Naive thymus-derived CD4-positive, alpha-beta T cell (primary cell): ENCODE measurements around the gene SLCO4A1. TPM values are rescaled to one million over a fixed set of nuclear protein-coding genes. Genes with fewer than 3 reads are reported as not detected.
A peak's percentile ranks its signal among the peaks of the same experiment; 100 is the strongest.

Experiments used
- ATAC-seq: fragments of 150-1000 bp; cut with Tn5 transposase; 2 replicates; pipeline ENCODE4 v1.10.0; 2021; ENCODE audit warnings: mild to moderate bottlenecking, moderate library complexity
- CTCF ChIA-PET: fragments of 350-600 bp; sonication (Branson Sonifier 250); formaldehyde crosslinking; loops from one replicate; lab custom pipeline; 2021; ENCODE audit warnings: antibody characterized with exemption; lab: Charles Lee
- POLR2A ChIA-PET: fragments of 350-600 bp; sonication (Branson Sonifier 250); formaldehyde crosslinking; loops from one replicate; lab custom pipeline; 2021; ENCODE audit warnings: antibody characterized with exemption, inconsistent platforms; lab: Charles Lee
- DNase-seq, 9 donors: peaks; one replicate each; pipeline versions ENCODE4 v3.0.0 to v3.0.0-alpha.2; 2020 to 2022; ENCODE audit warnings: mixed read lengths in 1 of 9
- H3K27ac ChIP-seq: one replicate; pipeline ENCODE4 v1.7.0; 2013; ENCODE audit warnings: mild to moderate bottlenecking, low read depth, low read length, moderate library complexity
- H3K27me3 ChIP-seq, 2 donors: one replicate each; pipeline ENCODE4 v1.7.0; 2013; ENCODE audit warnings: low read length in 2 of 2, mild to moderate bottlenecking in 2 of 2, moderate library complexity in 2 of 2; ENCODE audit not compliant: control insufficient read depth in 2 of 2, insufficient read depth in 2 of 2
- H3K36me3 ChIP-seq, 3 experiments: 1 replicate in 2 of 3; 2 replicates in 1 of 3; pipeline ENCODE4 v1.7.0; 2013; ENCODE audit warnings: low read length in 3 of 3, mild to moderate bottlenecking in 3 of 3, moderate library complexity in 1 of 3; ENCODE audit not compliant: insufficient read depth in 3 of 3, control insufficient read depth in 2 of 3
- H3K4me1 ChIP-seq, 2 donors: one replicate each; pipeline ENCODE4 v1.7.0; 2013; ENCODE audit warnings: low read length in 2 of 2, mild to moderate bottlenecking in 2 of 2, moderate library complexity in 1 of 2; ENCODE audit not compliant: control insufficient read depth in 2 of 2, insufficient read depth in 2 of 2
- H3K4me3 ChIP-seq: 2 replicates; pipeline ENCODE4 v1.7.0; 2013; ENCODE audit warnings: mild to moderate bottlenecking, low read length
- H3K9me3 ChIP-seq, 3 experiments: 1 replicate in 2 of 3; 2 replicates in 1 of 3; pipeline ENCODE4 v1.7.0; 2013; ENCODE audit warnings: low read length in 3 of 3; ENCODE audit not compliant: control insufficient read depth in 2 of 3
- H3K27ac Mint-ChIP-seq, 9 donors: one replicate each; pipeline ENCODE4 v1.8.0; 2020 to 2022; ENCODE audit warnings: mixed read lengths in 9 of 9, mild to moderate bottlenecking in 8 of 9, moderate library complexity in 5 of 9, inconsistent platforms in 2 of 9
- H3K27me3 Mint-ChIP-seq, 5 donors: one replicate each; pipeline ENCODE4 v1.8.0; 2021 to 2022; ENCODE audit warnings: mixed read lengths in 5 of 5, mild to moderate bottlenecking in 1 of 5
- H3K36me3 Mint-ChIP-seq, 5 donors: one replicate each; pipeline ENCODE4 v1.8.0; 2020 to 2022; ENCODE audit warnings: mixed read lengths in 5 of 5, mild to moderate bottlenecking in 3 of 5, inconsistent platforms in 1 of 5
- H3K4me1 Mint-ChIP-seq, 7 donors: one replicate each; pipeline ENCODE4 v1.8.0; 2020 to 2022; ENCODE audit warnings: mixed read lengths in 7 of 7, mild to moderate bottlenecking in 3 of 7, inconsistent platforms in 1 of 7
- H3K4me3 Mint-ChIP-seq, 10 donors: one replicate each; pipeline ENCODE4 v1.8.0; 2020 to 2022; ENCODE audit warnings: mild to moderate bottlenecking in 10 of 10, mixed read lengths in 10 of 10, moderate library complexity in 6 of 10, inconsistent platforms in 2 of 10
- H3K9me3 Mint-ChIP-seq, 11 donors: one replicate each; pipeline ENCODE4 v1.8.0; 2020 to 2022; ENCODE audit warnings: mixed read lengths in 11 of 11, mild to moderate bottlenecking in 4 of 11, inconsistent platforms in 1 of 11, moderate library complexity in 1 of 11
- intact Hi-C, 2 donors: fragments of 100-400 bp; cut with micrococcal nuclease; formaldehyde crosslinking; loops; one replicate each; pipeline ENCODE4 v1.15.1; 2023
- polyA plus RNA-seq, 2 donors: library from polyadenylated mRNA; unstranded; fragments of 300-500 nt; fragmentation: Illumina TruSeq; gene quantifications; one replicate each; pipeline ENCODE4 v1.2.3, GENCODE V29; 2021
- total RNA-seq, 6 experiments: library from RNA in 5 of 6; stranded (reverse) in 5 of 6; gene quantifications; 1 replicate in 5 of 6; 2 replicates in 1 of 6; pipeline ENCODE4 v1.2.3 and lab custom pipeline; 2021 to 2026

The SLCO4A1 gene
- total and polyA plus RNA-seq, 7 experiments from 2014 or later, result 0.36 to 45.5 (median 0.92) TPM

DNA sequence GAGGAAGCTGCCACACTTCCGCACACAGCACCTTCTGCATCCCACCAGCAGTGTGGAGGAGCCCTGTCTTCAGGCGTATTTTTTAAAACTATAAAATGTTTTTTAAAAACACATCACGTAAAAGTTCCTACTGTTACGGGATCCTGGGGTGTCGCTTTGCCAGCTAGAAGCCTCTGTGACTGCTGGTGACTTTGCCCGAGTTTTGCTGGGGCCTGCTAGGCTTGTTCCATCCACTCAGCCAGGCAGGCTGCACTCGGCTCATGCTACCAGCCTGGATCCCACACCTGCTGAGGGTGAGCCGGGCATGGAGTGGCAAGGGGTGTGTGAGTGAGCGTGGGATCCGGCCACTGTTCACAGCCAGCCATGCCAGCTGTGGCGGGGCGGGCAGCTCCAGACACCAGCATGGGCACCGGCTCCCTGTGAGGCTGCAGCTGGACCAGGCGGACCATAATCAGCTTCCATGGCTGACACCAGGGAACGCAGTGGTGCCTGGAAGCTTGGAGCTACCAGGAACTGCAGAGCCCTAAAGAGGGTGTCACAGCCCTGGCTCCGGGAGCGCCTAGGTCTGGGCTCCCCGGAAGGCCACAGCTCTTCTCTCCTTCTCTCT is 12.3 kb upstream of the SLCO4A1 start:
- Histone ChIP-seq H3K27me3 (no peaks in the 10 kb centered on the region), H3K9me3 (no peaks in the 10 kb centered on the region), H3K27ac (no peak overlapping the region), H3K4me3 (no peak overlapping the region), H3K36me3 (no peaks in the 10 kb centered on the region), H3K4me1 (no peaks in the 10 kb centered on the region)
- ChIA-PET CTCF (no interaction called here), POLR2A (no interaction called here)
- H3K27ac Mint-ChIP-seq, result no peak overlapping the region
- ATAC-seq (no peak), DNase-seq (no peak)
- intact Hi-C loops, result no loop called here
- H3K4me3 Mint-ChIP-seq, result no peak overlapping the region
- H3K27me3 Mint-ChIP-seq, result peaks cover 0 to 16% (median 7%) of the 10 kb centered on the region in 5 donors
- H3K4me1 Mint-ChIP-seq, result peaks cover 0 to 16% (median 0%) of the 10 kb centered on the region in 7 donors
- H3K36me3 Mint-ChIP-seq, result no peaks in the 10 kb centered on the region
- H3K9me3 Mint-ChIP-seq, result no peaks in the 10 kb centered on the region

DNA sequence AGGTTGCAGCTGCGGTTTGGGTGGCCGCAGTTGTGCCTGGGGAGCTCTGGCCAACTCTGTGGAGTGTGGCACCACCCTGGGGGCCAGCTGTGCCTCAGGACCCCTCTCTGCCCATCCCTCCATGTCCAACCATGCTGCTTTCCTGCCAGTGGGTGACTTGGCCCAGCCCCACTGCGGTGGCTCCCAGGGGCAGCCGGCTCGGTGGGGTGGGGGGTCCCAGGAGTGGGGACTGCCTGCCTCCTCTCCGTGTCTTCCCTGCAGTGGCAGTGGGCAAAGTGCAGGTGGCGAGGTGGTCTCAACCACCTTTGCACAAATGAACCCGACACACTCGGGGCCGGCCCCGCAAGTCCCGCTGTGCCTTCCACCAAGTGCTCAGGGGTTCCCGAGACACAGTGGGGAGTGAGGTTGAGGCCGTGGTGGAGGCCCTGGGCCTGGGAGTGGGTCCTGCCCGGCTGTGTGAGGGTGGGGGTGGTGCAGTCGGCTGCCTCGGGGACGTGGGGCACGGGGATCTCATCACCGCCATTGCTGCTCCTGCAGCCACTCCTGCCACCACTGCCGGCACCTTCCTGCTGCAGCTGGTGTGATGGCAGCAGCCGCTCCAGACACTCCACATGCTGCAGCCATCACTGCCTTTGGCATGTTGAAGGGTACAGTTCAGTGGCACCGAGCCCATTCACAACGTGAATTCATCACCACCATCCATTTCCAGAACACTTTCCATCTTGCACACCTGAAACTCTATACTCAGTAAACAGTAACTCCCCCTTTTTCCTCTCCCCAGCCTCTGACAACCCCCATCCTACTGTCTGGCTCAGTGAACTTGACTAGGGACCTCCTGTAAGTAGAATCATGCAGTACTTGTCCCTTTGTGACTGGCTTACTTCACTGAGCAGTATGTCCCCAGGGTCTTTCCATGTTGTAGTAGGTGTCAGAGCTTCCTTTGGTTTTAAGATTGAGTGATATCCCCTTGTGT is 10.7 kb upstream of the SLCO4A1 start:
- Histone ChIP-seq H3K4me1 (no peaks in the 10 kb centered on the region), H3K9me3 (no peaks in the 10 kb centered on the region), H3K4me3 (no peak overlapping the region), H3K27me3 (no peaks in the 10 kb centered on the region), H3K36me3 (no peaks in the 10 kb centered on the region), H3K27ac (no peak overlapping the region)
- no peaks in the 10 kb centered on the region for H3K36me3 Mint-ChIP-seq
- no peak overlapping the region for H3K4me3 Mint-ChIP-seq
- peaks cover 5 to 26% (median 16%) of the 10 kb centered on the region in 5 donors for H3K27me3 Mint-ChIP-seq
- ChIA-PET CTCF (no interaction called here), POLR2A (no interaction called here)
- ATAC-seq (no peak), DNase-seq (no peak)
- peaks cover 0 to 2% (median 0%) of the 10 kb centered on the region in 11 donors for H3K9me3 Mint-ChIP-seq
- peak overlapping the region in 1 of 9 donors; percentile 48 for H3K27ac Mint-ChIP-seq
- intact Hi-C loops, result no loop called here
- H3K4me1 Mint-ChIP-seq, result peaks cover 0 to 23% (median 4%) of the 10 kb centered on the region in 7 donors

DNA sequence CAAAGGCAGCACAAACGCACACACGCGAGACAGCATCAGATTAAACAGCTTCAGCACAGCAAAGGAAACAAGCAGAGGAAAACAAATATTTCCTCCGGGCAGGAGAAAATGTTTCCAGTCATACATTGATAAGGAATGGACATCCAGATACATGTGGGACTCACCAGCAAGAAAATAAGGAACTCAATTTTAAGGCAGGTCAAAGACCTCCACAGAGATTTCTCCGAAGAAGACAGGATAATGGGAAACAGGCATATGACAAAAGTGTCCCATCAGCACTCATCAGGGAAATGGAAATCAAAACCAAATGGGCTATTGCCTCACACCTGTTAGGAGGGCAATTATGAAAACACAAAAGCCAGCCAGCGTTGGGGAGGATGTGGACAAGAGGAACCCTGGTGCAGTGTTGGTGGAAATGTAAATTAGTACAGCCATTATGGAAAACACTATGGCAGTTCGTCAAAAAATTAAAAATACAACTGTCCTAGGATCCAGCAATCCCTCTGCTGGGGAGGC is 9.7 kb upstream of the SLCO4A1 start:
- Histone ChIP-seq H3K9me3 (no peaks in the 10 kb centered on the region), H3K36me3 (no peaks in the 10 kb centered on the region), H3K27ac (no peak overlapping the region), H3K4me3 (no peak overlapping the region), H3K27me3 (no peaks in the 10 kb centered on the region), H3K4me1 (no peaks in the 10 kb centered on the region)
- no peak for DNase-seq
- H3K4me1 Mint-ChIP-seq, result peaks cover 0 to 27% (median 4%) of the 10 kb centered on the region in 7 donors
- no peak overlapping the region for H3K4me3 Mint-ChIP-seq
- H3K36me3 Mint-ChIP-seq, result no peaks in the 10 kb centered on the region
- no peak for ATAC-seq
- peaks cover 5 to 27% (median 16%) of the 10 kb centered on the region in 5 donors for H3K27me3 Mint-ChIP-seq
- peak overlapping the region in 1 of 9 donors; percentile 48 for H3K27ac Mint-ChIP-seq
- H3K9me3 Mint-ChIP-seq, result peaks cover 0 to 2% (median 0%) of the 10 kb centered on the region in 11 donors
- ChIA-PET POLR2A (no interaction called here), CTCF (no interaction called here)
- intact Hi-C loops, result no loop called here

DNA sequence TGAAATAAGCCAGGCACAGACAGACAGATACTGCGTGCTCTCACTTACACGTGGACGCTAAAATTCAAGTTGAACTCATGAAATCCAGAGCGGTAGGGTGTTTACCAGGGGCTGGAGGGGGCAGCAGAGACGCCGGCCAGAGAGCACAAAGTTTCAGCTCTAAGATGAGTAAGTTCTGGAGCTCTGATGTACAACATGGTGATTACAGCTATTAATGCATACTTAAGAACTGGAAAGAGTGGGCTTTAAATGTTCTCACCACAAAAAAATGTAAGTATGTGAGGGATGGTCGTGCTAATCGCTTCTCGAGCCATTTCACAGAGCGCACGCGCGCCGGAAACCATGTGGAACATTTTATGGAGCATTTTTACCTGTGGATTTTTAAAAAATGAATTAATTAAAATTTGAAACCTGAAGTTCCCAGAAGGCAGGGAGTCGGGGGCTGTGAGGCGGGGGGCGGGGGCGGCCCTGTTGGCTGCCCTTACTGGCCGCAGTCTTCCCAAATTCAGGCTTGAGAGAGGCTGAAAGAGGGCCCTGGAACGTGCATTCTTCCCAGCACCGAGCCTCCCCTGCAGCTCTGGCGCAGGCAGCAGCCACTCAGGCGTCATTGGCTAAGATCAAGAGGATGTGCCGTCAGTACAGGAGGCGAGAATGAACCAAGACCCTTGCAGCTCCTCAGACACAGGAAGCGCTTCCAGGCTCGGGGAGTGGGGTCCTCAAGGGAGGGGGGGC is 8.5 kb upstream of the SLCO4A1 start:
- H3K9me3 Mint-ChIP-seq, result peaks cover 0 to 2% (median 0%) of the 10 kb centered on the region in 11 donors
- intact Hi-C loops, result no loop called here
- Histone ChIP-seq H3K27me3 (no peaks in the 10 kb centered on the region), H3K36me3 (no peaks in the 10 kb centered on the region), H3K27ac (no peak overlapping the region), H3K9me3 (no peaks in the 10 kb centered on the region), H3K4me3 (no peak overlapping the region), H3K4me1 (no peaks in the 10 kb centered on the region)
- H3K27me3 Mint-ChIP-seq, result peaks cover 5 to 29% (median 16%) of the 10 kb centered on the region in 5 donors
- ChIA-PET POLR2A (no interaction called here), CTCF (no interaction called here)
- DNase-seq (no peak), ATAC-seq (no peak)
- peaks cover 0 to 22% (median 4%) of the 10 kb centered on the region in 7 donors for H3K4me1 Mint-ChIP-seq
- peak overlapping the region in 1 of 9 donors; percentile 20 for H3K27ac Mint-ChIP-seq
- no peak overlapping the region for H3K4me3 Mint-ChIP-seq
- H3K36me3 Mint-ChIP-seq, result no peaks in the 10 kb centered on the region

DNA sequence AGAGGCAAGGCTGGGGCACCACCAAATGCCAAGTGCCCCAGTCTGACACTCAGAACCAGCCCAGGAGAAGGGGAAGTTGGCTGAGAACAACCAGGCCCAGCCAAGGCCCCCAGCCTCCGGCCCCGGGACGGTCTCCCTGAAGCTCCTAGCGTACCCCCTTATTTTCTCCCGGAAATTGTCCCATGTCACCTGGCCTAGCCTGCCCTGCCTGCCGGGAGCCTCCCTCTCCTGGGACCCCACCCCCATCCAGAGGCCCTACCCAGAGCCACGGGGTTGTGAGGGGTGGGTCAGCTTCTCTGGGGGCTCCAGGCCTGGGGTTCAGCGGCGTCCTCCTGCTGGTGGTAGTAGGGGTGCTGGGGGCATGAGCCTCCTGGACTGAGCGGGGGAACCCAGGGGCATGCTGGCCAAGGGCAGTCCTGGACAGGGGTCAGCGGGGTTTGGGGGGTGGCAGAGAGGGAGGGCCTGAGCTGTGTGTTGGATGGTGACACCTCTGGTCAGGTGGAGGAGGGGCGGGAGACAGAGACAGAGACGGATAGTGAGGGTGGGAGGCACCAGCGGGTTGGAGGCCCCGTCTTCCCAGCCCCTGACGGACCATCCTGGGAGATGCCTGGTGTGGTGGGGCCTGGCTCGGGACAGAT is 7.9 kb upstream of the SLCO4A1 start:
- Histone ChIP-seq H3K36me3 (no peaks in the 10 kb centered on the region), H3K27me3 (no peaks in the 10 kb centered on the region), H3K9me3 (no peaks in the 10 kb centered on the region), H3K4me1 (no peaks in the 10 kb centered on the region), H3K27ac (no peak overlapping the region), H3K4me3 (no peak overlapping the region)
- Mint-ChIP-seq H3K4me3 (no peak overlapping the region), H3K36me3 (no peaks in the 10 kb centered on the region), H3K27ac (no peak overlapping the region), H3K4me1 (peaks cover 3 to 22% (median 5%) of the 10 kb centered on the region in 7 donors), H3K27me3 (peaks cover 5 to 35% (median 16%) of the 10 kb centered on the region in 5 donors), H3K9me3 (peaks cover 0 to 2% (median 0%) of the 10 kb centered on the region in 11 donors)
- DNase-seq, result no peak
- CTCF ChIA-PET, result no interaction called here
- no peak for ATAC-seq
- intact Hi-C loops, result no loop called here
- POLR2A ChIA-PET, result no interaction called here

DNA sequence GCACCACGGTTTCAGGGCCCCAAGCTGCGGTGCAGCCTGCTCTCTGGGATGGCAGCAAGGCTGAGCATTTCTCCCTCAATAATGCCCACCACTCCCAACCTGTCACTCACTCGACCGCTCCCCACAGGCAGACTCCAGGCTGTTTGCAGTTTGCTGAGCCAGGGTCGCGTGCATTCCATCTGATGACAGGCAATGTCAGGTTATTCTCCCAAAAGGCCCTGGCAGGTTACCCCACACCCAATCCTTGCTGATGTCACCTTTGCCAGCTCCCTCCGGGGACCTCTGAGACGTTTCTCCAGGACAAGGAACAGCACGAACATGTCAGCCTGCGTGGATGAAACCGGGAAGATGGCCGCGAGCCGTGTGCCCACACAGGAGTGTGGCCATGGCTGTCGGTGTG is 7.1 kb upstream of the SLCO4A1 start:
- Mint-ChIP-seq H3K36me3 (no peaks in the 10 kb centered on the region), H3K4me3 (no peak overlapping the region), H3K27ac (no peak overlapping the region), H3K27me3 (peaks cover 5 to 35% (median 16%) of the 10 kb centered on the region in 5 donors), H3K4me1 (peaks cover 3 to 22% (median 5%) of the 10 kb centered on the region in 7 donors), H3K9me3 (peaks cover 0 to 2% (median 0%) of the 10 kb centered on the region in 11 donors)
- Histone ChIP-seq H3K27ac (no peak overlapping the region), H3K4me1 (no peaks in the 10 kb centered on the region), H3K4me3 (no peak overlapping the region), H3K27me3 (no peaks in the 10 kb centered on the region), H3K36me3 (no peaks in the 10 kb centered on the region), H3K9me3 (no peaks in the 10 kb centered on the region)
- intact Hi-C loops, result no loop called here
- POLR2A ChIA-PET, result no interaction called here
- ATAC-seq (no peak), DNase-seq (no peak)
- CTCF ChIA-PET, result no interaction called here
